Activated CD4-positive, alpha-beta T cell treated with anti-CD3 and anti-CD28 coated beads for 1 hour (primary cell): ENCODE measurements around the gene CNTN1.

Experiments
- DNase-seq: peaks from one replicate; pipeline ENCODE4 v3.0.0-alpha.2; 2020

CNTN1 gene

DNA sequence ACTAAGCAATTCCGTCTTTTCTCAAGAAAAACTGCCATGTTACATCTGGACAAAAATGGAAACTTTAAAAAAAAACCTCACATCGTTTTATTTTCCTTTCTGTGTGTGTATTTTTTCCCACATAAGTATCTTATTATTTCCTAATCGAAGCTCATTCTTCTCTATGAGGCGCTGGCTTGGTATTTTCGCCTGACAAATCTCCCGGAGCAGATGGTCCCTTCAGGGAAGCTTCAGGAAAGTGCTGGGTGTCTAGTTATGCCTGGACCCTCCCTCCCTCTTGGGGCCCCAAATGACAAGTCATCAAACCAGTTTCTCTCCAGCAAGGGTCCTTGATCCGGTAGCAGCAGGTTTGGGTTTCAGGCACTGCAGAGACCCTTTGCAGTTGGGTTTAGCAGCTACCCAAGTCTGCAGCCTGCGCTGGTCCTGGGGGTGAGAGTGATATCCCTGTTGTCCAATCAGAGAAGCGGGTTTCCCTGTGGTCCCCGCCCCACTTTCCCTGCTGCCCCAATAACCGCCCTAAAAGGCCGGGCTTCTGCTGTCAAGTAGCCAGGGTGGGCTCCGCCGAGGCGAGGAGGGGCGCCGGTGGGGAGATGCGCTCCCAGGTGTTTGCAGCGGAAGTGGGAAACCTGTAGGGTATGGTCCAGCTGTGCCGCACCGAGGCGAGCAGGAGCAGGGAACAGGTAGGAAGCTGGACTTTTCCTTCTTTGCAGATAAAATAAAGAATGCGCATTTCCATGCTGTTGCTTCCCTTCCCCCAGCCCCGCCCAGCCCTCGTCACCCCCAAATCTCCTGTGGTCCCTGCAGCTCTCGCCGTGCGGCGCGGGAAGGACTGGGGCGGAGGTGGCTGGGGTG is at the start of gene CNTN1:
Gene CNTN1 (plus strand): TSS at position 527 of the 852 bp plus-strand sequence.
- no peak for DNase-seq

DNA sequence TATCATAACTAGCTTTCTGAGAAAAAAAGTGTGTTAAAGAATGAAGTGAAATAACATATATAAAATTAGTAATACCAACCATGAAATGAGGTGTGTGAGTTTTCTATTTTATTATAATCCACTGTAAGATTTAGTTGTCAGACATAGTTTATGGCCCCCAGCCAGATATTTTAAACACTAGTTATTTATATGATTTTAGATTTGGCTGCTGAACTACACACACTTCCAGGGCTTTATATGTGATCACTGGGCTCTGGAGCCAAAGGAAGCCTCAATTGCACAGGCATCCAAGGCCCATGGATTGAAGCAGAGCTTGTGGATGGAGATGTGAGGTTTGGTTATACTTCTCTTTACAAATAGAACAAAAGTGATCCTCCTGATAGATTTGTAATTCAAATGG is 48.7 kb upstream of the CNTN1 start:
- DNase-seq, result no peak

DNA sequence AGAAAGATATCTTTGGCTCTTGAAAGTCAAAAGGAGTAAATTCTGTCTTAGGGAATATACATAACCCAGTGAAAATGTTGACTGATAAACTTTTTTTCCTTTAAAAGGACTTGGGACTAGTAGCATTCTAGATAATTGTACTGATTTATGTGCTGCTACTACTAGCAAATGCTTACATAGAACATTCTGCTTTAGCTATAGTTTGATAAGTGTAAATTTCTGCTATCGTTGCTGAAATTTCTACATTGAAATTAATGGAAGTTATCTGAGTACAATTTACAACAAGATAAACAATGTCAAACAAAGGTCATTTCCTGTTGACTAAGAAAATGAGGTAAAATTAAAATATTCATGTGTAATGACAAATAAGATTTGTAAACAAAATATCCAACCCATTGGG is 48.3 kb upstream of the CNTN1 start:
- no peak for DNase-seq

DNA sequence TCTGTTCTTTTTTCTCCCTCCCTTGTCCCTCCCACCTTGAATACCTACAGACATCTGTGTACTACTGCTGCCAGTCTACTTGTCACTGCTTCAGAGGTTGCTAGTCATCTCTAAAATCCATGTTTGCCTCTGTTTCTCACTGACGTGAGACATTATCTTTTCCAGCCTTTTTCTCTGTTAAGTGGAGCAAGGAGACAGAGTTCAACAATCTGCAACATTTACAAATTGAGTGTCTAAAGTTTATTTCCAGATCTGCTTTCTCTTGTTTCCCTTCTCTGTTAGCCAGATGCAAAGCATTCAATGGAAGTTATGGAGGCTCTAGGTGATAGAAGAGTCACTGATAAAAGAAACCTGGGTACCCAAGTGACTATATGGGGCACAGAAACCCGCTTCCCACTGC is 47.5 kb upstream of the CNTN1 start:
- no peak for DNase-seq

DNA sequence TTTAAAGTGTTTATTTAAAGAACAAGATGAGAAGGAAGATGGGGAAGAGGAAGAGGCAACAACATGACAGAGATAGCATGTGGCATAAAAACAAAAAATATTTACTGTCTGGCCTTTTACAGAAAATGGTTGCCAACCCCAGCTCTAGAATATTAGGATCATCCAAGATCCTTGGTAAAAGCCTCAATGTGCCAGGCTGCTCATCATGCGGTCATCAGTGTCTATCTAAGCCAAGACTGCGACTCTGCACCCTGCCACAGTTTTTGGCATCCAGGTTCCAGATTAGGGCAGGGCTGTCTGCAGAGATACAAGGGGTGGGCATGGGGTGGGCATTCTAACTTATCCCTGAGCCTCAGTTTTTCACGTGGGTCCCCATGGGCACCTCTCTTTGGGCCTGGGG is 46.9 kb upstream of the CNTN1 start:
- DNase-seq, result no peak

DNA sequence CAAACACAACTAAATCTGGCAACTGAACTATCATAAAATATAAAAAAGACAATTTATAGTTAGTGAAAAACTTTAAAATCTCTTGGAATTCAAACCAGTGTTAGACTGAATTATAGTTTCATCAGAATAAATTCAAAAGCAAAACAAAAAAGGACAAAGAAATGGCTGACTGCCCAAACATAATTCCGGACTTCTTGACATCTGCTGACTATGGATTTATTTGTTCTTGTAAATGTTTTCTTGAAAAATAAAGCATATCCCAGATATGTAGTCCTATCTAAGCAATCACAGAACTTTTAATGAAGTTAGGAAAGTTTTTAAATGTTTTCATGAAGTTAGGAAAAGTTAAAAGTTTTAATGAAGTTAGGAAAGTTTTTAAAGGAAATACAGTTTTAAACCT is 45.8 kb upstream of the CNTN1 start:
- DNase-seq, result no peak

DNA sequence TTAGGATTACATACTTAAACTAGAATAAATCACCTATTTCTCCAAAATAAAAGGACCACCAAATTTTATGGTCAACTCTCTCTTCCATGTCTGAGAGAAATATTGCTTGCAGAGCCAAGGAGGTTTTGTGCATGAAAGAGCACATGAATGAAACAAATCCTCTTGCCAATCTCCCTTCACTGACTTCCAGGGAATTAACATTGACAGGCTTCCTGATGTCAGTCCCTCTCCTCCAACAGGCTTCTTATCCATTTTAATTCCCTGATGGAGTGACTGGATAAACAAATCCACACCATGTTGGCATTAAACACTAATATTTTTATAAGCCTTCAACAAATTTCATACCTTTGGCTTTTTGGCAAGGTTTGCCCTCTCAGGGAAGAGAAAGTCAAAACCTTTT is 45.3 kb upstream of the CNTN1 start:
- no peak for DNase-seq

DNA sequence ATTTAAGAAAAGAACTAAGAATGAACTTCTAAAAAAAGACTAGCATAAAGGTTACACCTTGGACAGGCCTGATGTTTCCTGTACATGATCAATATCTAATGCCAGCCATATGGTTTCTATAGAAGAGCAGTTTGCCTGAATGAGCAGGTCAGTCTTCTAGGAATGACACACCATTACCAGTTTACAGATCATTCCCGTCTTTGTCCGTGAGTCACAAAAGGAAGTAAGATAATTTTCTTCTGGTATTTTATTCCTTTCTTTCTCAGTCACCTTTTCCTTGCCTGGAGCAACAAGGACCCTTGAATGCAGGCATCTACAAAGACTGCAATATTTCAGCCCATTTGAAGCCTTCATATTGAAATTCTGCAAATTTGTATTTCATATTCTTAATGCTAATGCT is 44.6 kb upstream of the CNTN1 start:
- DNase-seq, result no peak

DNA sequence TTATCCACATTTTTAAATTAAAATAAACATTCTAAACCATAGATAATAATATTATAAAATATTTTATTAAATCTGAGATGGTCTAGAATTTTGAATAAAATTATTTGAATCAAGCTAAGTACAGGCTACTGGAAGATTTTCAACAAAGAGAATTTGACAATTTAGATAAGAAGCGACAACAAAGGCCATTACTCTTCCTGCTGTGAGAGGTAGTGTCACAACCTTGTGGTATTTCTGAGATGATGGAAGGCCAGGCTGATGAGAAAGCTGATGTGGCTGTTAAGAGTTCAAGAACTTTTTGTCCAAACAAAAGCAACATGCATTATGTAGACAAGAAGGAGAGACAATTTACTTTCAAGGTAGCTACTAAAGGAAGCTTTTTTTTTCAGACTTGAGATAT is 43.7 kb upstream of the CNTN1 start:
- no peak for DNase-seq

DNA sequence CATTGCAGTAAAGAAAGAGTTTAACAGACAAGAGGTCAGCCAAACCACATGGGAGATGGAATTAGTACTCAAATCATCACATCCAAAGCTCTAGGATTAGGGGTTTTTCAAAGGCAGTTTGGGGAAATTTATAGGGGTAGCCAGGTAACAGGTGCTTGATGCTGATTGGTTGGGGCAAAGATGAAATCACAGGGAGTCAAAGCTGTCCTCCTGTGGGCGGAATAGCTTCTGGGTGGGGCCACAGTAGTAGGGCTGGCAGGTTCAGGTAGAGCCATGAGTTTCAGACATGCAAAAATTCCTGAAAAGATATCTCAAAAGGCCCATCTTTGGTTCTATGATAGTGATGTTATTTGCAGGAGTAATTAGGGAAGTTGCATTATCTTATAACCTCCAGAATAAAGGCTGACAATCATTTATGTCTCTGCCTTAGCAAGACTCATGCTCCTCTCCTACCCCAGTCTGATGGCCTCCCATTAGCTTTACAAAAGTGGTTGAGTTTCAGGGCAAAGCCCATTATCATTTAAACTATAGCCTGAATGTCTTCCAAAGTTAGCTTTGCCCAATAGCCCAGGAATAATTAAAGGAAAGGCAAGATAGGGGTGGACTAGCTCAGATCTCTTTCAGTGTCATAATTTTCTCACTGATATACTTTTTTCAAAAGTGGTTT is 42.1 kb upstream of the CNTN1 start:
- DNase-seq, result no peak

DNA sequence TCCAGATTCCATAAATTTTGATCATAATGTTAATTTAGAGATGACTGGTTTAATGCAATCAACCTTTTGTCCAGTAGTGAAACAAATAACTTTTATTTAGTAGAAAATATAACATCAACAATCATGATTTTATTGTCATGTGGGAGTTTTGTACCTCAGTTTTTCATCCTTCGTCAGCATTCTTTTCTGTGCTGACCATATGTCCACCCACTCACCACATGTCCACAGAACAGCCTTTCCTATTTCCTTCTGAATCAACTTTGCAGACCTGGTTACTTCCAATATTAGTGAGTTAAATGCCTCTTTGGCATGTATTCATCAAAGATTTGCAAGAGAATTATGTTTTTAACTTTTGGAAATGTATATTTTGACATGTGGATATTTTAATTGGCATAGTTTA is 36.8 kb upstream of the CNTN1 start:
- DNase-seq, result no peak

DNA sequence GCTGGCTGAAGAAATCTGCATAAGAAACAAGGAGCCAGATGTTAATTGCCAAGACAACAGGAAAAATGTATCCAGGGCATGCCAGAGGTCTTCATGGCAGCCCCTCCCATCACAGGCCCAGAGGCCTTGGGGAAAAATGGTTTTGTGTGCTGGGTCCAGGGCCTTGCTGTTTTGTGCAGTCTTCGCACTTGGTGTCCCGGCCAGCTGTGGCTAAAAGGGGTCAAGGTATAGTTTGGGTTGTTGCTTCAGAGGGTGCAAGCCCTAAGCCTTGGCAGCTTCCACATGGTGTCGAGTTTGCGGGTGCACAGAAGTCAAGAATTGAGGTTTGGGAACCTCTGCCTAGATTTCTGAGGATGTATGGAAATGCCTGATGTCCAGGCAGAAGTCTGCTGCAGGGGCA is 29.9 kb upstream of the CNTN1 start:
- DNase-seq, result no peak

DNA sequence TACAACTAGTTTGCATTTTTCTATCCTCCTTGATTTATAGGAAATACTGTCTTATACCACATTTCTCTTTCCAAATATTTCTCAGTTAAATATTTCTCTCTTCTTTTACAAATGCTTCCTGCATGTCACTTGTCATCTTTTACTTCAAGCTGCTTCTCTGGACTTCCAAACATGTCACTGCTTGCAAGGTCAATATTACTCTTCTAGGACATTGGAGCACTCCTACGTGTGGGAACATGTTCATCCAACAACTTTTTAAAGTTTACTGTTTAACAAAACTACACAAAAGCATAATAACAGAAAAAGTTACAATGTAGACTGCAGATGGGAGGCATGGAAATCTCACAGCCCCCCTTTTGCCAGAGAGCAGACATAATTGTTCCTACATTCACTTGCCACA is 28.5 kb upstream of the CNTN1 start:
- DNase-seq, result no peak

DNA sequence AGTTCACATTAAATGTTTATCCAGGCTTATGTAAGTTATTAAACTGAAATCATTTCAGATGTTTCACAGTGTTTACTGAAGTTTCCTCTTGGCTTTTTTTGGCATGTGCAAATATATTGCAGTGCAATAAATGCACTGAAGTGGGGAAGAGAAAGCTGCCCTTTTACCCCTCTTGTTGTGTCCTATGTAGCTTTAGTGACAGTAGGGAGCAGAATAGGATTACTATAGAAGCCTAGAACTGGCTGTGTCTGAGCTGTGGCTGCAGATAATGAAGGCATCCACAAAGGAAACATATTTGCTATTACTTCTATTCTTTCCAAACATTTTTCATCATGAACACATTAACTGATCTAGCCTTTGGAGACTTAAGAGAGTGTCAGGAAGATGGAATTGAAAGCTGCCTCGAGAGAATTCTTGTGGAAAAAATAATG is 24.1 kb upstream of the CNTN1 start:
- DNase-seq, result no peak

DNA sequence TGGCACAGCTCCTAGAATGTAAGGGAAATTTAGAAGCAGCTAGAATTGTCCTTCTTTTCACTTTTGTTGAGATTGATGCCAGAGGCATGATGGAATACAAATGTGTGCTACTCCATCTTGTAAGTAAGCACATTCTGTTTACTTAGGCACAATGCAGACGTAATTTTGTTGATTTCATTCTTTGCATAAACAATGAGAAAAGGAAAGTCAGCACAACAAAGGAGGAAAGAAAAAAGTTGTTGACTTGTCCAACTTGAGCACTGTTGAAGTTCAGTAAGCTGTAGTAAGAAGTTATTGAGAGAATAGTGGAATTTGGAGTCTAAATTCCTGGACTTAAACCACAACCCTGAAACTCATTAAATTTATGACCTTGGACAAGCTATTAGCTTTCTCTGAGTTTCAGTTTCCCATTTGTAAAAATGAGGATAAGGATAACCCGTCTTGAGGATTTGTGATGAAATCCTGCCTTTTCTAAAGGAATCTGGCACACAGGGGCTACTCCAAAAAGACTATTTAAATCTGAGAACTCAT is 19.4 kb upstream of the CNTN1 start:
- DNase-seq, result no peak

DNA sequence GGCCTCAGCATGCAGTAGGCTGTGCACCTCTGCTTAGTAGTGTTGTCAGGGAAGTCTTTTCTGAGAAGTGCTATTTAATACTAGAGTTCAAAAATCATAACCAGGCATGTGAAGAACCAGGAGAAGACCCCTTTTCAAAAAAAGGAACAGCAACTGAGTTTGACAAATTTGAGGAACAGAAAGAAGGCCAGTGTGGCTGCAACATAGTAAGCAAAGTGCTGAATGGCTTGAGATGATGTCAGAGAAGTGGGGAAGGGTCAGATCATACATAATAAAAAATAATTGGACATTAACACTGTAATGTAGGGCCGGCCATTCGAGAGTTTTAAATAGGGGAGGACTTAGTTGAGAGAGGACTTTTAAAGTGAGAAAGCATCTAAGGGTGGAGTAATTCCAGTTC is 11.1 kb upstream of the CNTN1 start:
- DNase-seq, result no peak

DNA sequence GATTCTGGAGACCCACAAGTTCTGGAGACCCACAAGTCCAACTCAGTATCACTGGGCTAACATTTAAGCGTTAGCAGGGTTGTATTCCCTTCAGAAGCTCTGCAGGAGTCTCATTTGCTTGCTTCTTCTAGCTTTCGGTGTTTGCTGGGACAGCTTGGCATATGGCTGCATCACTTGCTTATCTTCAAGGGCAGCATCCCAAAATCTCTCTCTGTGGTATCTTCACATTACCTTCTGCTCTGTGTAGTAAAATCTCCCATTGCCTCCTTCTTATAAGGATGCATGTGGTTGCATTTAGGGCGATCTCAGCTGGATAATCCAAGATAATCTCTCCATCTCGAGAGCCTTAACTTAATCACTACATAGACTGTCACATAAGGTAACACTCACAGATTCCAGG is 7.3 kb upstream of the CNTN1 start:
- DNase-seq, result no peak

DNA sequence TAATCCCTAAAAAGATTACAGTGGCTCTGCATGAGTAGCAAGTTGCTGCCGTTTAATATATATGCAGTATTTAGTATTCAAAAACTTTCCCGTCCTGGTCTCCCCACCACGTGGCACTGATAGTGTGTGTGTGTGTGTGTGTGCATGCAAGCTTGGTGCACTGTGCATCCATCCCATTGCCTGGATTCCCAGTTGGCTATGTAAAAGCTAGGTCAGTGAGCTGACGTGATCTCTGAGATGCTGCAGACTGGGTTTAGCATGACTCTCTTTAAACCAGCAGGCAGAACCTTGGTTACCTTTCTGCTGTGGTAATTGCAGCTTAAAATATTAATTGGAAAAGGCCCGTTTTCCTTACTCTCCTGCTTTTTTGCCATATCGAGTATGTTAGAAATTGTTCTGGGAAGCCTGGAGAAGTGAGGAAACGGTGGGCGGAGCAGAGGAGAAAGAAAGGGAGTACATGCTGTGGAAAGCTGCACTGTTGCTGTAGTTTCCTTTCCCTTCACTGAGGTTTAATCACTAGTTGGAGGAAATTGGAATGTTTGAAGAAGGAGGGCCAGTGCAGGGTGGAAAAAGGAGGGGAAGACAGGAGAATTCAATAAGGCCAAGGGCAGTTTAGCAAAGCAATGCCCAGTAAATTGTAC is 4.0 kb upstream of the CNTN1 start:
- DNase-seq, result no peak

DNA sequence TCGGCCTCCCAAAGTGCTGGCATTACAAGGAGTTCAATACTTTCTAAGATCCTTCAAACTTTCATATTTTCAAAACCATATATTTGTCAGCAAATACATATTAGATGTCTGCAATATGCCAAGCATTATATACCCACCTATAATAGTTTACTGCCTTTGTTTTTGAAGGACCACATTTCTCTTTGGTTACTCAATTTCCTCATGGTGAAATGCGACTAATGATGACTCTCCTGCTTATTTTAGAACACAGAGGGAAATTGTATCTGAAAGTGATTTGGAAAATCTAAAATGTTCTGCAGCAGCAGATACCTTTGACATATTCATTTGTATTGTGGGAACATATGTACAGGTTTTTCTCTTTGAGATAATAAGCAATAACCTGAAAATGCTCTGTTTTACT is 2.7 kb upstream of the CNTN1 start:
- no peak for DNase-seq

DNA sequence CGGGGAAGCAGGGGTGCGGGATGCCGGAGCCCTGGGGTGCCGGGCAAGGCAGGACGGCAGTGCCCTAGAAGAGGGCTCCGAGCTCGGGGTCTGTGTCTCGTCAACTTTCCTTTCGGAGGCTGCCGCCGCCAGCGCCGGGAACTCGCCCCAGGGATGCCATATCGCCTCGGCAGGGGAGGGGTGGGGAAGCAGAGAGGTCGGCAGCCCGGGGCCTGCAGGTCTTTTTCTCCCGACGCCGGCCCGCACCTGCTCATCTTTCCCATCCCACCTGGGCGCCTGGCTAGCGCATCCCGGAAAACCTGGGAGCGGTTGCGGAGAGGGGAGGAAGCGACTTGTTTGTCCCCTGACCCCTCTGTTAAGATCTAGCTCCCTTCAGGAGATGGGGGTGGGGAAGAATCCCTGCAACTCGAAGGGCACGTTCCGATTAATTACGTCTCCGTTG is 547 bp downstream of the CNTN1 start:
- no peak for DNase-seq

DNA sequence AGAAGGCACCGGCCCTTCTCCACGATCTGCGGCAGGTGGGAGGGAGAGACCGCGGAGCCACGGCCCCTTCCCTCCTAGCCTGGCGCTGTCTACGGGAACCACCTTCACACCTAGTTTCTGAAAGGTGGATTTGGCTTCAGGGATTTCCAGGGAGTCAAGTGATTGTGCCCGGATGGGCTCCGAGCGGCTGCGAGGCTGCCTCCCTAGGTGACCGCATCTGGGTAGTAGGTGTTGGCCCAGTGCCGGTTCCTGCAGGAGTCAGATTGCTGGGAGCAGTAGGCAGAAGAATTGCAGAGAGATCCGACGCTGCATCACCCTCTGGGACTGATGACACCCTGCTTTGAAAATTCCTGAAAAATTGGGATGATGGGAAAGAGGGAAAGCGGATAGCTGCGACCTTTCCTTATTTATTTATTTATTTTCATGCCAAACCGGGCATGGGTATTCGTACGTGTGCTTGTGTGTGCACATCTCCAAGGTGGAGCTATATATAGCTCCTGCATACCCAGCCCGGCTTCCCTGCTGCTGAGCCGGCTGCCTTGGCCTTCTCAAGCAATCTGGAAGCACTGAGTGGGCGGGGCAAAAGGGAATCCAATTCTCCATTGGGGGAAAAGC is 1.1 kb downstream of the CNTN1 start:
- DNase-seq, result no peak

DNA sequence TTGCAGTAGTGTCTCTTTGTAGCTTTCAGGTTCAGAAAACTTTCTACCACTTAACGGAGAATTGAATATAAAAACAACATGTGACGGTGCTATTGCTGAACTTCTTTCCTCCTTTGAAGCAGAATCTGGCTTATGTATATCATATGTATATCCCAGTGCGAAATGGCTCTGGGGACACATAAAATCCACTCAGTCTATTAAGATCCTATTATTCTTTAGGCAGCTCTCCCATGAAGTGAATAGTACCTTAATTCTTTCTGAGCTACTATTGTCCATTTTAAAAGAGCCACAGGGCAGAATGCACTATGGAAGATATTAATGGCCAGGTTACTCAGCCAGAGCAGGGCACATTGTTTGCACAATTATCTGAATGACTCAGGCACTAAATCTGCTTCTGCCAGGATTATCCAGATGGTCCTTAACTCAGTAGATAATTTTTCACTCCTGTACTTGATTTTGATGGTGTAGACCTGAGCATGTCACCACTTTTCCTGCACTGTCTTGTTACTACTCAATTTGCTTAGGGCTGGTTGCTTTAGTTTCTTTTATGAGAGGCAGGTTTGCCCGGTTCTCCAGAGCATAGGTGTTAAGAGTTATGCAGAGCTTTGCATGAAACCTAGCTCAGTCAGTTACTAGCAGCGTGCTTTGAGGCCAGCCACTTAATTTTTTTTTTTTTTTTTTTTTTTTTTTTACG is 5.5 kb downstream of the CNTN1 start:
- no peak for DNase-seq

DNA sequence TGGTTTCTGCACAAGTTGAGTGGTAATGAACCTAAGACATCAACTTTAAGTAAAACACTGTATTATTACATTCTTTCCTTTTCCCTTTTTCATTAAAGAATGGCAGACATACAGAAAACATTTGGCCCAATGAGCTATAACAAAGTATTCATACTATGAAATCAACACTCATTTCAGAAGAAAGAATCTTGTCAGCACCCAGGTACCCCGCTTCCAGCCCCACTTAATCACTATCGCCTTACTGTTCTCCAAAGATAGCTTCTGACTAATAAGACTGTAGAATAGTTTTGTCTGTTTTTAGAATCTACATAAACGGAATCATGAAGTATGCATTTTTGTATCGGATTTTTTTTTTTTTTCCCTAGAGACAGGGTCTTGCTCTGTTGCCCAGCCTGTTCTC is 9.5 kb downstream of the CNTN1 start:
- no peak for DNase-seq
